Activated CD4-positive, alpha-beta T cell treated with anti-CD3 and anti-CD28 coated beads, Interleukin-2, amount 10 ng/mL, durations not matched to agents 24 days and 14 days (primary cell): Measurements from ENCODE around the gene KLK7. TPM values are rescaled to one million over a fixed set of nuclear protein-coding genes. Genes with fewer than 3 reads are reported as not detected.

ENCODE experiments used
- total RNA-seq: library from RNA; stranded (reverse); gene quantifications from 2 replicates; pipeline ENCODE4 v1.2.3, GENCODE V29; 2022

The KLK7 gene
- total RNA-seq, 1 donor from 2014 or later = not detected

Other genes starting within 250 kb of the KLK7 start
- not detected in 2 replicates for gene GPR32, start 213.5 kb downstream of the KLK7 start, total RNA-seq
- gene ACP4, start 193.5 kb downstream of the KLK7 start, total RNA-seq = not detected in 2 replicates
- gene KLK1, start 160.1 kb downstream of the KLK7 start, total RNA-seq = 3.0 TPM in 2 replicates
- not detected in 2 replicates for gene KLK15, start 150.3 kb downstream of the KLK7 start, total RNA-seq
- gene KLK3, start 129.0 kb downstream of the KLK7 start, total RNA-seq = not detected in 2 replicates
- gene KLK2, start 110.5 kb downstream of the KLK7 start, total RNA-seq = 0.33 and 0.75 TPM in 2 replicates
- not detected in 2 replicates for gene KLK4, start 72.5 kb downstream of the KLK7 start, total RNA-seq
- not detected in 2 replicates for gene KLK5, start 30.9 kb downstream of the KLK7 start, total RNA-seq
- not detected in 2 replicates for gene KLK6, start 14.3 kb downstream of the KLK7 start, total RNA-seq
- not detected in 2 replicates for gene KLK8, start 17.7 kb upstream of the KLK7 start, total RNA-seq
- not detected in 2 replicates for gene KLK10, start 35.8 kb upstream of the KLK7 start, total RNA-seq
- gene KLK11, start 42.7 kb upstream of the KLK7 start, total RNA-seq = not detected in 2 replicates
- not detected in 2 replicates for gene KLK12, start 51.1 kb upstream of the KLK7 start, total RNA-seq
- gene KLK13, start 81.2 kb upstream of the KLK7 start, total RNA-seq = not detected in 2 replicates
- gene KLK14, start 99.0 kb upstream of the KLK7 start, total RNA-seq = 0.91 and 1.1 TPM in 2 replicates
- gene CTU1, start 124.5 kb upstream of the KLK7 start, total RNA-seq = 12.8 and 13.4 TPM in 2 replicates
- gene SIGLEC9, start 141.0 kb upstream of the KLK7 start, total RNA-seq = 0.33 and 0.52 TPM in 2 replicates
- not detected in 2 replicates for gene SIGLEC7, start 158.4 kb upstream of the KLK7 start, total RNA-seq
- gene CD33, start 241.2 kb upstream of the KLK7 start, total RNA-seq = 6.5 and 8.7 TPM in 2 replicates